Activated CD4-positive, alpha-beta T cell treated with anti-CD3 and anti-CD28 coated beads, Interleukin-2, amount 10 ng/mL, durations not matched to agents 7 days and 5 days (primary cell): Measurements from ENCODE around the gene AFF1. TPM values are rescaled to one million over a fixed set of nuclear protein-coding genes. Genes with fewer than 3 reads are reported as not detected.
"Not testable (repeated sequence)": the region's sequence is repeated elsewhere in the genome, so short reads cannot be mapped to it uniquely, and the experiment has no call there.

Experiments
- CTCF ChIA-PET: fragments of 350-600 bp; sonication (Branson Sonifier 250); formaldehyde crosslinking; loops from one replicate; lab custom pipeline; 2021; ENCODE audit warnings: antibody characterized with exemption; lab: Charles Lee
- POLR2A ChIA-PET: fragments of 350-600 bp; sonication (Branson Sonifier 250); formaldehyde crosslinking; loops from one replicate; lab custom pipeline; 2021; ENCODE audit warnings: antibody characterized with exemption; lab: Charles Lee
- DNase-seq: peaks from one replicate; pipeline ENCODE4 v3.0.0-alpha.2; 2020
- H3K27ac Mint-ChIP-seq: one replicate; pipeline ENCODE4 v1.8.0; 2021; ENCODE audit warnings: mild to moderate bottlenecking, moderate library complexity, mixed read lengths
- H3K27me3 Mint-ChIP-seq: one replicate; pipeline ENCODE4 v1.8.0; 2021; ENCODE audit warnings: mixed read lengths
- H3K36me3 Mint-ChIP-seq: one replicate; pipeline ENCODE4 v1.8.0; 2021; ENCODE audit warnings: low read depth, mixed read lengths
- H3K4me1 Mint-ChIP-seq: one replicate; pipeline ENCODE4 v1.8.0; 2021; ENCODE audit warnings: mixed read lengths
- H3K4me3 Mint-ChIP-seq: one replicate; pipeline ENCODE4 v1.8.0; 2021; ENCODE audit warnings: mild to moderate bottlenecking, moderate library complexity, mixed read lengths
- H3K9me3 Mint-ChIP-seq: one replicate; pipeline ENCODE4 v1.8.0; 2021; ENCODE audit warnings: mixed read lengths
- total RNA-seq, 2 experiments: library from RNA; stranded (reverse); gene quantifications; one replicate each; pipeline ENCODE4 v1.2.3, GENCODE V29; 2021

Gene AFF1
- total RNA-seq, 2 experiments from 2014 or later, result 71.4 to 74.5 TPM

DNA sequence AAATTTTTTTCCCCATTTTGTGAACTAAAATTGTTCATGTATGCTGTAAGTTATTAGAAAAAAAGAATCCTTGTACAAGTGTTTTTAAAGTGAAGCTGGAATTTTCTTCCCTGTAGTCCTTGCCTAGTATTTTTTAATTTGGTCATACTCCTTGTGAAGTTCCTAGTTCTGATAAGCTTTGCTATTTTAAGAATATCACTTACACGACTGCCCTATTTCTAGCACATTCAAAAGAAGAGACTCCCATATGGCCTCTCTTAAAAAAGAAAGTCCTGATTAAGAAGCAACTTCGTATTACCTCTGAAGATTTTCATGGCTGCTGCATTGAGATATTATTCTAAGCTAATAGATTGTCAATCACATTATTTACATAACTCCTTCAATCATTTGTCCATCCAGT lies 198.4 kb downstream of the AFF1 start:
- Mint-ChIP-seq H3K4me3 (no peak overlapping the region), H3K27ac (no peak overlapping the region), H3K27me3 (no peaks in the 10 kb centered on the region), H3K9me3 (no peaks in the 10 kb centered on the region), H3K4me1 (no peaks in the 10 kb centered on the region), H3K36me3 (peaks cover 68% of the 10 kb centered on the region)
- ChIA-PET POLR2A (no interaction called here), CTCF (interaction anchor here (0.6 to 0.8 kb wide), 2 partner anchors 9 to 54 kb away, joined by 3 read pairs; no protein-coding TSS in a partner anchor)
- DNase-seq, result no peak

GRCh38 chr4:87134122-87134521 lies 199.3 kb downstream of the AFF1 start:
- H3K27me3 Mint-ChIP-seq, result no peaks in the 10 kb centered on the region
- no peaks in the 10 kb centered on the region for H3K9me3 Mint-ChIP-seq
- ChIA-PET CTCF (no interaction called here), POLR2A (no interaction called here)
- H3K27ac Mint-ChIP-seq, result no peak overlapping the region
- no peak overlapping the region for H3K4me3 Mint-ChIP-seq
- DNase-seq, result no peak
- H3K4me1 Mint-ChIP-seq, result no peaks in the 10 kb centered on the region
- peaks cover 62% of the 10 kb centered on the region for H3K36me3 Mint-ChIP-seq

DNA sequence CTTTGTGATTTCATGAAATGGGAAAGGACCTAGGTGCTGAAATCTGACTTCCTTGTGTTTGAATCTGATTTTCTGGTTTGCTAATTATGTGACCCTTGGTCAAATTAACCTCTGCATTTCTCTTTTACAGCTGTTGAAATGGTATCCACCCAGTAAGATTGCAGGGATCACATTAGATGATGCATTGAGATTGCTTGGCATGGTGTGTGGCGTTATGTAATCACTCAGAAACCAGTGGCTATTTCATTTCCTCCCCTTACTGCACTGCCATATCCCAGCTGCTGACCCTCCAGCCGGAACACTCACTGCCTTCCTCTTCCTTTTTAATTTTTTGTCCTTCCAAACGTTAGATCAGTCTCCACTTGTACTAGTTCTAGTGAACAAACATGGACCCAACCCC lies 206.6 kb downstream of the AFF1 start:
- ChIA-PET CTCF (interaction anchor here (0.6 kb wide), 1 partner anchor 239 kb away, joined by 5 read pairs; no protein-coding TSS in a partner anchor), POLR2A (no interaction called here)

GRCh38 chr4:87144356-87144755 lies 209.5 kb downstream of the AFF1 start:
- CTCF ChIA-PET, result no interaction called here
- no peaks in the 10 kb centered on the region for H3K27me3 Mint-ChIP-seq
- POLR2A ChIA-PET, result no interaction called here
- no peak for DNase-seq
- H3K4me3 Mint-ChIP-seq, result no peak overlapping the region
- H3K4me1 Mint-ChIP-seq, result peaks cover 4% of the 10 kb centered on the region
- H3K9me3 Mint-ChIP-seq, result no peaks in the 10 kb centered on the region
- peaks cover 33% of the 10 kb centered on the region for H3K36me3 Mint-ChIP-seq
- H3K27ac Mint-ChIP-seq, result no peak overlapping the region

More for the DNA sequence above, 206.6 kb downstream of the AFF1 start:
- no peaks in the 10 kb centered on the region for H3K27me3 Mint-ChIP-seq
- no peak for DNase-seq
- H3K4me1 Mint-ChIP-seq, result peaks cover 4% of the 10 kb centered on the region
- H3K36me3 Mint-ChIP-seq, result peaks cover 35% of the 10 kb centered on the region
- no peaks in the 10 kb centered on the region for H3K9me3 Mint-ChIP-seq
- H3K4me3 Mint-ChIP-seq, result no peak overlapping the region
- H3K27ac Mint-ChIP-seq, result no peak overlapping the region

DNA sequence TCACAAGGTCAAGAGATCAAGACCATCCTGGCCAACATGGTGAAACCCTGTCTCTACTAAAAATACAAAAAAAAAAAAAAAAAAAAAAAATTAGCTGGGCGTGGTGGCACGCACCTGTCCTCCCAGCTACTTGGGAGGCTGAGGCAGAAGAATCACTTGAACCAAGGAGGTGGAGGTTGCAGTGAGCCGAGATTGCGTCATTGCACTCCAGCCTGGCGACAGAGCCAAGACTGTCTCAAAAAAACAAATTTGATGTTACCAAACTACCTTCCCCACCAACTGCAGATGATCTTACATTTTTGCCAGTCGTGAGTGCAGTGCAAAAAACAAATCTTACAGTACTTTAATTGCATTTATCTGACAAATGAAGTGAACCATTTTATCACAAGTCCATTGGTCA lies 211.1 kb downstream of the AFF1 start:
- H3K9me3 Mint-ChIP-seq, H3K4me1 Mint-ChIP-seq, DNase-seq, H3K27ac Mint-ChIP-seq, H3K4me3 Mint-ChIP-seq, H3K27me3 Mint-ChIP-seq, POLR2A ChIA-PET: not testable (repeated sequence)
- H3K36me3 Mint-ChIP-seq, result peaks cover 26% of the 10 kb centered on the region
- CTCF ChIA-PET, result interaction anchor here (1.3 to 2.6 kb wide), 2 partner anchors 89 to 224 kb away, joined by 4 to 10 read pairs; no protein-coding TSS in a partner anchor

DNA sequence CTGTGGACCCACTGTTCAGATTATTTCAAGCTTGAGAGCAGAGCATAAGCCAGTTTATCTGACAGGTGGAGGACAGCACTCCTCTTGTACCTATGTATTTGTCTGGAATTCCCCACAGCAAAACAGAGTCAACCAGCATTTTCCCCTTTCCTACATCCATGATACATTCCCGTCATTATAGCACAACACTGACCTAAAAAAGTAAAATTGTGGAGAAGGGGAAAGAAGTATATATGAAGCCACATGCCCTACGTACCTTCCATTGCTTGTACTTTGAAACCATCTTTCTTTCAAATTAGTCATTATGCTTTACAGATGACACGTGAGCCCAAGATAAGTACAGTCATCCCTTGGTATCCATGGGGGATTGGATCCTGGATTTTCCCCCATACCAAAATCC lies 212.3 kb downstream of the AFF1 start:
- H3K4me3 Mint-ChIP-seq, result no peak overlapping the region
- H3K27ac Mint-ChIP-seq, result no peak overlapping the region
- H3K9me3 Mint-ChIP-seq, result no peaks in the 10 kb centered on the region
- no peaks in the 10 kb centered on the region for H3K27me3 Mint-ChIP-seq
- H3K36me3 Mint-ChIP-seq, result peaks cover 15% of the 10 kb centered on the region
- ChIA-PET POLR2A (no interaction called here), CTCF (interaction anchor here (1.3 to 2.6 kb wide), 2 partner anchors 88 to 225 kb away, joined by 4 to 10 read pairs; no protein-coding TSS in a partner anchor)
- H3K4me1 Mint-ChIP-seq, result peaks cover 4% of the 10 kb centered on the region
- DNase-seq, result no peak

DNA sequence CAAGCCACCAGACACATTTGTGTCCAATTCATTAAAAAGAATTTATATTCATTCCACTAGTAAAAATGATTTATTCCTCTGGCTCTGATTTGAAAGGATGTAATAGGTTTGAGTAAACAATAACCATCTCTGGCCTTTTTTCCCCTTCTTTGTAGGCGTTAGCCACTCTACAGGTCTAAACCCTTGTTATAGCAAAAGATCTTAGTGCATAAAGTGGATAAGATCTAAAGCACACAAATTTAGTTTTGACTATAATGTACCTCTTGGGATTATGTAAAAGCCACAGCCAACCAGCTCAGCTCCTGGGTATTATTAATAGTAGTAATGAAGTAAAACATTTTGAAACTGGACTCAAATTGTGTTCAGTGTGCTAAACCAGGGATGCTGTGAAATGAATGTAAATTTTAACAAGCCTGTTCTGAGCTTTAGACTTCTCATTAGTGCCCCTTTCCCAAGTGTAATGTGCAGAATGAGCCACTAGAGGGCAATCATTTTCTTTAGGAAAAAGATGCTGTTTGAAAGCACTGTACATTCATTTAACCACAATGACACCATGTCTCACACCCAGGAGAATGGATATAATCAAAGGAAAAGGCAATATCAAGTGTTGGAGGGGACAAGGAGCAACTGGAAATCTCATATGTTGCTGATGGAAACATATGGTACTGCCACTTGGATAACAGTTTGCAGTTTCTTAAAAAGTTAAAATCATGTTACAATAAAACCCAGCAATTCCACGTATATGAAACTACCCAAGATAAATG lies 215.9 kb downstream of the AFF1 start:
- Mint-ChIP-seq H3K9me3 (no peaks in the 10 kb centered on the region), H3K36me3 (peaks cover 3% of the 10 kb centered on the region), H3K27me3 (no peaks in the 10 kb centered on the region), H3K4me1 (no peaks in the 10 kb centered on the region), H3K4me3 (no peak overlapping the region), H3K27ac (no peak overlapping the region)
- peak; percentile 74 for DNase-seq
- CTCF ChIA-PET, result interaction anchor here (0.6 to 1.7 kb wide), 3 partner anchors 228 to 287 kb away, joined by 4 to 6 read pairs (median 5); no protein-coding TSS in a partner anchor
- POLR2A ChIA-PET, result no interaction called here

- Mint-ChIP-seq H3K4me3 (no peak overlapping the region), H3K36me3 (no peaks in the 10 kb centered on the region), H3K27ac (no peak overlapping the region), H3K9me3 (no peaks in the 10 kb centered on the region), H3K4me1 (no peaks in the 10 kb centered on the region), H3K27me3 (no peaks in the 10 kb centered on the region)
- ChIA-PET CTCF (interaction anchor here (0.6 to 1.3 kb wide), 2 partner anchors 84 to 274 kb away, joined by 3 to 4 read pairs; no protein-coding TSS in a partner anchor), POLR2A (no interaction called here)
- no peak for DNase-seq
Measured at GRCh38 chr4:87151730-87152129, 216.9 kb downstream of the AFF1 start.

DNA sequence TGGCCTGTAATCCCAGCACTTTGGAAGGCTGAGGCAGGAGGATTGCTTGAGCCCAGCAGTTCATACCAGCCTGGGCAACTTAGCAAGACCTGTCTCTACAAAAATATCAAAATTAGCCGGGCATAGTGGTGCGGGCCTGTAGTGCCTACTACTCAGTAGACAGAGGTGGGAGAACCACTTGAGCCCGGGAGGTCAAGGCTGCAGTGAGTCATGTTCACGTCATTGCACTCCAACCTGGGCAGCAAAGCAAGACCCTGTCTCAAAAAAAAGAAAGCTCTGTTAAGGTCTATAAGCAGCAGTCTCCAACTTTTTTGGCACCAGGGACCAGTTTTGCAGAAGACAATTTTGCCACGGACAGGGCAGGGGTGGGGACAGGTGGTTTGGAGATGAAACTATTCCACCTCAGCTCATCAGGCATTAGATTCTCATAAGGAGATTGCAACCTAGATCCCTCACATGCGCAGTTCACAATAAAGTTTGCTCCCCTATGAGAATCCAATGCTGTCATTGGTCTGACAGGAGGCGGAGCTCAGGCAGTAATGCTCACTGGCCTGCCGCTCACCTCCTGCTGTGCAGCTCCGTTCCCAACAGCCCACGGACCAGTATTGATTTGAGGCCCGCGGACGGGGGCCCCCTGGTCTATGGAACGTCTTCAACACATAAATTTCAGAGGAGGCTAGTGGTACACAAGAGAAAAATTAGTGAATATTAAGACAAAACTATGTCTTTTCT lies 217.7 kb downstream of the AFF1 start:
- no peak for DNase-seq
- H3K27me3 Mint-ChIP-seq, result no peaks in the 10 kb centered on the region
- POLR2A ChIA-PET, result no interaction called here
- no peaks in the 10 kb centered on the region for H3K9me3 Mint-ChIP-seq
- no peak overlapping the region for H3K27ac Mint-ChIP-seq
- no peak overlapping the region for H3K4me3 Mint-ChIP-seq
- CTCF ChIA-PET, result interaction anchor here (0.6 to 1.3 kb wide), 3 partner anchors 83 to 400 kb away, joined by 3 to 4 read pairs (median 3); no protein-coding TSS in a partner anchor
- H3K4me1 Mint-ChIP-seq, result no peaks in the 10 kb centered on the region
- H3K36me3 Mint-ChIP-seq, result no peaks in the 10 kb centered on the region

DNA sequence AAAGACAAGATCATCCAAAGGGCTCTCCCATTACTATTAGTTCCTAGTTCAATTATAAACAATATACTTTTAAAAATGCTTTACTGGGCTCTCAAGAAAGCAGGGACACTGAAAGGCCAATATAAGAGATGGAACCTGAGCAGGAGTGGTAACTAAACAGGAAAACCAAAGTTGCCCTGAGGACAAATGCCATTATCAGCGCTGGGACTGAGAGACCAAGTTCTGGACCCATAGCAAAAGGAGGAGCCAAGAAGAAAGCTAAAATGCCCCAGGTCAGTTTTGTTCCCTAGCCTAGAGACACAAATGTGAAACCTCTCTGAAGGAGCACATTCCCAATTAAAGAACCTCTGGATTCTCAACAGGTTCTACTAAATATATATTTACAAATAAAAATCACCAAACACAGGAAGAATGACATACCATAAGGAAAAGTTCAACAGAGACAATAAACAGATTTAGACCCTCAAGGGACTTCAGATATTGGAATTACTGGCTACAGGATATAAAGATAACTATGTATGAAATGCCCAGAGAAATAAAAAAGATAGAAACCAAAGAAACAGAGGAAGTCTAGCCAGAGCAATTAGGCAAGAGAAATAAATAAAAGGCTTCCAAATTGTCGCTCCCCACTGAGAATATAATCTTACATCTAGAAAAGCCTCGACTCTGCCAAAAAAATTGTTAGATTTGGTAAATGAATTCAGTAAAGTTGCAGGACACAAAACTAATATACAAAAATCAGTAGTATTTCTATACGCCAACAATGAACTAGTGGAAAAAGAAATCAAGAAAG lies 218.5 kb downstream of the AFF1 start:
- no peaks in the 10 kb centered on the region for H3K9me3 Mint-ChIP-seq
- POLR2A ChIA-PET, result no interaction called here
- H3K4me3 Mint-ChIP-seq, result no peak overlapping the region
- DNase-seq, result no peak
- no peak overlapping the region for H3K27ac Mint-ChIP-seq
- CTCF ChIA-PET, result interaction anchor here (1.3 kb wide), 1 partner anchor 82 kb away, joined by 3 read pairs; no protein-coding TSS in a partner anchor
- no peaks in the 10 kb centered on the region for H3K27me3 Mint-ChIP-seq
- H3K4me1 Mint-ChIP-seq, result no peaks in the 10 kb centered on the region
- no peaks in the 10 kb centered on the region for H3K36me3 Mint-ChIP-seq

DNA sequence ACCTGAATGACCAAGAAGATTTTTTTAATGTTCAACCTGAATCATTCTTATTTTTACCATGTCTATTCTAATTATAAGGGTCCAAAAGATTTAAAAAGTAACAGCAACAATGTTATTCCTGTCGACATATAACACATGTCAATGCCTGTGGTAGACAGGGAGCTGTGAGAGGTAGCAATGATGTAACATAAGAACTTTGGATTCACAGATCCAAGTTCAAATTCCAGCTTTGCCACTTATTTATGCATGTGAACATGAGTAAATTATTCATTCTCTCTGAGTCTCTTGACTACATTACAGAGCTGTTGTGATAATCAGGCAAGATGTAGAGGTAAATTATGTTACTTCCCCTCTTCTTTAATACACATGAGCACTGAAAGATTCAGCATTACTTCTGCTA lies 231.1 kb downstream of the AFF1 start:
- H3K27ac Mint-ChIP-seq, result no peak overlapping the region
- DNase-seq, result no peak
- no peak overlapping the region for H3K4me3 Mint-ChIP-seq
- H3K27me3 Mint-ChIP-seq, result no peaks in the 10 kb centered on the region
- CTCF ChIA-PET, result no interaction called here
- H3K9me3 Mint-ChIP-seq, result no peaks in the 10 kb centered on the region
- H3K36me3 Mint-ChIP-seq, result peaks cover 3% of the 10 kb centered on the region
- POLR2A ChIA-PET, result no interaction called here
- H3K4me1 Mint-ChIP-seq, result no peaks in the 10 kb centered on the region

DNA sequence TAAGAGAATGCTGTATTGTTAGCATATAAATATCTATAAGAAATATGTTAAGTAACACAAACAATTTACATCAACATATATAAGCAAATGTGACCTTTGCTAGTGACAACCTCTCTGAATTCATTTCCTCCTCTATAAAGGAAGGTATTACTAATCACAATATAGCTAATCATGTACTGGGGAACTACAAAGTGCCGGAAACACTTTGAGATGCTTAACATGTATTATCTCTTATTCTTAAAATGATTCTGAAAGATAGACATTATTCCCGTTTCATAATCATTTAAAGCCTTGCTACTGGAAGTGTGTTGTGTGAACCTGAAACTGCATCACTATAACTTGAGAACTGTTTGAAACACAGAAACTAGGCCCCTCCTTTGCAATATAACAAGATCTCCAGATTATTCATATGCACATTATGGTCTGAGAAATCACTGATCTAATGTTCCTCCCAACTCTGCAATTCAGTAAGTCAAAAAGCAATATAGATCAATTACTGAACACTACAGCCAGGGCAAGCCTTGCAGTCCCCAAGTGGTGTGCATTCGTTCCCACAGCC lies 231.6 kb downstream of the AFF1 start:
- Mint-ChIP-seq H3K4me3 (no peak overlapping the region), H3K9me3 (no peaks in the 10 kb centered on the region), H3K36me3 (peaks cover 3% of the 10 kb centered on the region), H3K27ac (no peak overlapping the region), H3K4me1 (no peaks in the 10 kb centered on the region), H3K27me3 (no peaks in the 10 kb centered on the region)
- POLR2A ChIA-PET, result no interaction called here
- CTCF ChIA-PET, result no interaction called here
- no peak for DNase-seq
